Testis (tissue), 2 donors: ENCODE data around the gene ITPK1.

Source experiments
- CTCF ChIP-seq, 3 experiments: fragments of 450-650 bp in 2 of 3; fragments of 200-600 bp in 1 of 3; sonication (generic) in 1 of 3; IDR thresholded peaks; one replicate each; pipeline ENCODE4 v1.5.1; 2016 to 2019; ENCODE audit warnings: antibody characterized with exemption in 3 of 3, mild to moderate bottlenecking in 2 of 3, moderate library complexity in 1 of 3
- POLR2A ChIP-seq: fragments of 450-650 bp; IDR thresholded peaks from one replicate; pipeline ENCODE4 v1.6.1; 2017; ENCODE audit warnings: antibody characterized with exemption, mild to moderate bottlenecking, moderate library complexity

- no peak for TF ChIP-seq CTCF (IDR thresholded peaks at IDR 0.05)
- TF ChIP-seq POLR2A = no peak
Measured at GRCh38 chr14:93078870-93079269, 36.9 kb downstream of the ITPK1 start.
